HCT116 (cell line): ENCODE measurements around the gene NOS3.

Experiments
- ATF3 ChIP-seq: IDR thresholded peaks from 2 replicates; pipeline ENCODE4 v1.6.1; 2012
- EZH2 ChIP-seq: fragments of 200-600 bp; sonication (generic); IDR thresholded peaks from 2 replicates; pipeline ENCODE4 v1.6.1; 2017; ENCODE audit warnings: antibody characterized with exemption, mixed run types
- MAX ChIP-seq: IDR thresholded peaks from 2 replicates; pipeline ENCODE4 v1.6.1; 2012
- POLR2A ChIP-seq: IDR thresholded peaks from 2 replicates; pipeline ENCODE4 v1.7.0; 2011; ENCODE audit warnings: borderline replicate concordance; ENCODE audit not compliant: insufficient read depth, insufficient read length; ENCODE audit errors: extremely low read depth
- REST ChIP-seq: IDR thresholded peaks from 2 replicates; pipeline ENCODE4 v1.6.1; 2012; ENCODE audit warnings: low read depth
- YY1 ChIP-seq: IDR thresholded peaks from 2 replicates; pipeline ENCODE4 v1.6.1; 2011; ENCODE audit warnings: low read length, low read depth, moderate library complexity, mild to moderate bottlenecking; ENCODE audit not compliant: insufficient replicate concordance; ENCODE audit errors: extremely low read depth
- TF ChIP-seq, protein P1 (sequence below), 3 experiments: fragments of 200-600 bp in 1 of 3; sonication (generic) in 1 of 3; IDR thresholded peaks in 2 of 3; conservative IDR thresholded peaks in 1 of 3; 2 replicates each; pipeline ENCODE4 v1.5.1; 2012 to 2017; ENCODE audit warnings: low read depth in 2 of 3, low read length in 2 of 3, antibody characterized with exemption in 1 of 3, borderline replicate concordance in 1 of 3, control low read depth in 1 of 3, mild to moderate bottlenecking in 1 of 3, mixed read lengths in 1 of 3, mixed run types in 1 of 3, moderate library complexity in 1 of 3; ENCODE audit not compliant: insufficient read depth in 1 of 3

DNA sequence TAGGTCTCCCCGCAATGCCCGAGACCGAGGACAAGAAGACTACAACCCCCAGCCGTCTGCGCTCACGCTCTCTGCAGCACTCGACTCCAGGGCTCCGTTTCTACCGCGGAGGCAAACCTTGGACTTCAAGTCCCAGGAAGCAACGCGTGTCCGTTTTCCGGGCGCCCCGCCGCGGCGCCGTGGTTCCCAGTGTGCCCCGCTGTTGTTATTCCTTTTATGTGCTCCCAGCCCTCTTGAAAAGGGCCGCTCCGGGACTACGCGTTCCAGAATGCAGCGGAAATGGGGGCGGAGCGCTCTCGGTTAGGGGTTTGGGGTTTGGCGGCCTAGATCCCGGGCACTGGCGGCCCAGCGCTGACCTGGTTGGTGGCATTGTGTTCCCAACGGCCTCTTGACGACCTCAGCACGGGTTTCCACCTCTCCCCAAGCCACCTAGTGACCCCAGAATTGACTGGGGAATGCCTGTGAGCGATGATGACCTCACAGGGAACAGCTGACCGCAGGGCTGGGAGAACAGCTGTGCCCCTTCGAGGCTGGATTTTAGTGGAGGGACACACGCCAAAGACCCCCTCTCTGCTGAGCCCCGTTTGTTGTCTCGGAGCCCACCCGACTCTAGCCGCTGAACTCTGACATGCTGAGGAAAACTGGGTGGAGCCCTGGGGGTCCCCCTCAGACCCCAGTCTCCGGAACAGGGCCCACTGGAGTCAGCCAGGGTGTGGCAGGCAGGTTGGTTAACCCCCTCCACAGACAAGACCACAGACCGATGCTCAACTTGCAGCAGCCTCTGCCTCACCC, 67.4 kb downstream of the NOS3 start:
- no peak for TF ChIP-seq MAX
- TF ChIP-seq POLR2A, result peak; percentile 71
- TF ChIP-seq EZH2, result no peak
- TF ChIP-seq YY1, result peak; percentile 69
- TF ChIP-seq ATF3, result no peak
- no peak for TF ChIP-seq REST
- TF ChIP-seq, protein P1, sequence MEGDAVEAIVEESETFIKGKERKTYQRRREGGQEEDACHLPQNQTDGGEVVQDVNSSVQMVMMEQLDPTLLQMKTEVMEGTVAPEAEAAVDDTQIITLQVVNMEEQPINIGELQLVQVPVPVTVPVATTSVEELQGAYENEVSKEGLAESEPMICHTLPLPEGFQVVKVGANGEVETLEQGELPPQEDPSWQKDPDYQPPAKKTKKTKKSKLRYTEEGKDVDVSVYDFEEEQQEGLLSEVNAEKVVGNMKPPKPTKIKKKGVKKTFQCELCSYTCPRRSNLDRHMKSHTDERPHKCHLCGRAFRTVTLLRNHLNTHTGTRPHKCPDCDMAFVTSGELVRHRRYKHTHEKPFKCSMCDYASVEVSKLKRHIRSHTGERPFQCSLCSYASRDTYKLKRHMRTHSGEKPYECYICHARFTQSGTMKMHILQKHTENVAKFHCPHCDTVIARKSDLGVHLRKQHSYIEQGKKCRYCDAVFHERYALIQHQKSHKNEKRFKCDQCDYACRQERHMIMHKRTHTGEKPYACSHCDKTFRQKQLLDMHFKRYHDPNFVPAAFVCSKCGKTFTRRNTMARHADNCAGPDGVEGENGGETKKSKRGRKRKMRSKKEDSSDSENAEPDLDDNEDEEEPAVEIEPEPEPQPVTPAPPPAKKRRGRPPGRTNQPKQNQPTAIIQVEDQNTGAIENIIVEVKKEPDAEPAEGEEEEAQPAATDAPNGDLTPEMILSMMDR (IDR thresholded peaks at IDR 0.05 in 2 of 3, conservative IDR thresholded peaks at IDR 0.05 in 1 of 3; ENCODE audit: borderline replicate concordance in 1 of 3, insufficient read depth in 1 of 3, low read depth in 2 of 3, low read length in 2 of 3), result no peak
